GM21381 (cell line): ENCODE results near the gene SLC29A2.
"Not testable (repeated sequence)": the region's sequence is repeated elsewhere in the genome, so short reads cannot be mapped to it uniquely, and the experiment has no call there.

Experiments used
- ATAC-seq: cut with Tn5 transposase; IDR thresholded peaks from one replicate; pipeline ENCODE4 v1.9.1; 2021; ENCODE audit warnings: mild to moderate bottlenecking, moderate library complexity; ENCODE audit not compliant: unreplicated experiment

SLC29A2 gene

DNA sequence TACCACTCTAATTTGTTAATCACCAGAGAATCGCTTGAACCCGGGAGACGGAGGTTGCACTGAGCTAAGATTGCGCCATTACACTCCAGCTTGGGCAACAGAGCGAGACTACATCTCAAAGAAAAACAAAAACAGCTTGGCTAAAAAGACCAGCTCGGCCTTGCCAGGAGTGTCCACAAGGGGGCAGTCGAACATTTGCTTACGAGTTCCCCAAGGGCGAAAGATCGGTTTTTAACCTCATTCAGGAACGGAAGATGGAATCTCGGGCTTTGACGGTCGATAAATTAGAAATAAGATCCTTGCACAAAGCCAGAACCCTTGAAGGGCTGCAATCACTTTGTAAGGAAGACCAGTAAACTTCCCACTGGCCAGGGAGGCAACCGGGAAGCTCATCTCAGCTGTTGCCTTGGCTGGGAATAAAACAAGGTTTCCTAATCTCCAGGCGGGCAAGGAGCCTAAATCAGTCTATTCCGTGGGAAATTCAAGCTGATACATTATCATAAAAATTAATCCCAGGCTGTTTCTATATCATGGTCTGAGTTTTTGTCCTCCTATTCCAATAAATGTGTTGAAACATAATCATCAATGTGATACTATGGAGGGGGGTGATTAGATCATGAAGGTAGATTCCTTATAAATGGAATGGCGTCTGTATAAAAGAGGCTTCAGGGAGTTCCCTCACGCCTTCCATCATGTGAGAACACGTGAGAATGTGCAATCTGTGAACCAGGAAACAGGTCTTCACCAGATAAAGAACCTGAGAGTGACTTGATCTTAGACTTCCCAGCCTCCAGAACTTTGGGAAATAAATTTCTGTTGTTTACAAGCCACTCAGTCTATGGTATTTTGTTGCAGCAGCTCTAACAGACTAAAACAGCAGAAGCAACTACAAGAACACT, 14.9 kb upstream of the SLC29A2 start:
- ATAC-seq = no peak

DNA sequence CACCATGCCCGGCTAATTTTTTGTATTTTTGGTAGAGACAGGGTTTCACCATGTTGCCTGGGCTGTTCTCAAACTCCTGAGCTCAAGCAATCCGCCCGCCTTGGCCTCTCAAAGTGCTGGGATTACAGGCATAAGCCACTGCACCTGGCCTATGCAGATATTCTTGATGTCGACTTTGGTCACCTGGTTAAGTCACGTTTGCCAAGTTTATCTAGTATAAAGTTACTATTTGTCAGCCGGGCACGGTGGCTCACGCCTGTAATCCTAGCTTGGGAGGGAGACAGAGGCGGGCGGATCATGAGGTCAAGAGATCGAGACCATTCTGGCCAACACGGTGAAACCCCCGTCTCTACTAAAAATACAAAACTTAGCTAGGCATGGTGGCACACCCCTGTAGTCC, 12.8 kb upstream of the SLC29A2 start:
- not testable (repeated sequence) for ATAC-seq

DNA sequence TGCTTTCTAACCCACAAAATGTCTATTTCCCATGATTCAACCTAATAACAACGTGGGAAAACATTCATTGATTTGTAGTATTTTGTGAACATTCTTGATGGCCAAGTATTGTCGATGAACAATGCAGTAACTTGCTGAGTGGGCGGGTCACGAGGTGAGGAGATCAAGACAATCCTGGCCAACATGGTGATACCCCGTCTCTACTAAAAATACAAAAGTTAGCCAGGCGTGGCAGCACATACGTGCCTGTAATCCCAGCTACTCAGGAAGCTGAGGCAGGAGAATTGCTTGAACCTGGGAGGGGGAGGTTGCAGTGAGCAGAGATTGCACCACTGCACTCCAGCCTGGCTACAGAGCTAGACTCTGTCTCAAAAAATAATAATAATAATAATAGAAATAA, 8.7 kb upstream of the SLC29A2 start:
- ATAC-seq = not testable (repeated sequence)

DNA sequence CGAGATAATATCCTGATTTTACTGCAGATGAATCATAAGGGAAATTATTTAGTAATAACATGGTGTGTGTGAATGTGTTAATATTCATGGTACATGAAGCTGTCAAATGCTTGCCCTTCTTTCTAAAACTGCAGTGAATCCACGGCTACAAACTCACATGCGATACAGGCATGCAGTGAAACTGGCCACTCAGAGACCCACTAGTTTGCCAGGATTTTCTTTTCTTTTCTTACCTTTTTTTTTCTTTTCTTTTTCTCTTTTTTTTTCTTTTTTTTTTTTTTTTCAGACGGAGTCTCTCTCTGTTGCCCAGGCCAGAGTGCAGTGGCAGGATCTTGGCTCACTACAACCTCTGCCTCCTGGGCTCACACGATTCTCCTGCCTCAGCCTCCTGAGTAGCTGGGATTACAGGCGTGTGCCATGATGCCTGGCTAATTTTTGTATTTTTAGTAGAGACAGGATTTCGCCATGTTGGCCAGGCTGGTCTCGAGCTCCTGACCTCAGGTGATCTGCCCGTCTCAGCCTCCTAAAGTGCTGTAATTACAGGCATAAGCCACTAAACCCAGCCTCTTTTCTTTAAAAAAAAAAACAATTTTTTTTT, 2.2 kb upstream of the SLC29A2 start:
- not testable (repeated sequence) for ATAC-seq

DNA sequence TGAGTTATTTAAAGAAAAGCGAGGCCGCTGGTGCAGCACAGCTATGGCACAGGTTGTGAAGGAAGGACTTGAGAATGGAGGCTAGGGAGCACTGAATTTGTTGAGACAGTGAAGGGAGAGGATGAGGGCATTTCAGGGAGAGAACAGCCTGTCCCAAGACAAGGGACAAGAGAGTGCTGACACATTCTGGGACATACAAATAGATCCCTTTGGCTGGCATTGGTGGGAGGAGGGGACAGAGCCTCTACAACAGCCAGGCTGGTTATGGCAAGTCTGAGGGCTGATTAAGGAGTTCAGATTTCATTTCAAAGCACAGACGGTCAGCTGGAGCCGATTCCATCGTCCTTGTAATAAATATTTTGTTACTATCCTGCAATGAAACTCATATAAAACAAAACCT, 1.7 kb upstream of the SLC29A2 start:
- no peak for ATAC-seq

DNA sequence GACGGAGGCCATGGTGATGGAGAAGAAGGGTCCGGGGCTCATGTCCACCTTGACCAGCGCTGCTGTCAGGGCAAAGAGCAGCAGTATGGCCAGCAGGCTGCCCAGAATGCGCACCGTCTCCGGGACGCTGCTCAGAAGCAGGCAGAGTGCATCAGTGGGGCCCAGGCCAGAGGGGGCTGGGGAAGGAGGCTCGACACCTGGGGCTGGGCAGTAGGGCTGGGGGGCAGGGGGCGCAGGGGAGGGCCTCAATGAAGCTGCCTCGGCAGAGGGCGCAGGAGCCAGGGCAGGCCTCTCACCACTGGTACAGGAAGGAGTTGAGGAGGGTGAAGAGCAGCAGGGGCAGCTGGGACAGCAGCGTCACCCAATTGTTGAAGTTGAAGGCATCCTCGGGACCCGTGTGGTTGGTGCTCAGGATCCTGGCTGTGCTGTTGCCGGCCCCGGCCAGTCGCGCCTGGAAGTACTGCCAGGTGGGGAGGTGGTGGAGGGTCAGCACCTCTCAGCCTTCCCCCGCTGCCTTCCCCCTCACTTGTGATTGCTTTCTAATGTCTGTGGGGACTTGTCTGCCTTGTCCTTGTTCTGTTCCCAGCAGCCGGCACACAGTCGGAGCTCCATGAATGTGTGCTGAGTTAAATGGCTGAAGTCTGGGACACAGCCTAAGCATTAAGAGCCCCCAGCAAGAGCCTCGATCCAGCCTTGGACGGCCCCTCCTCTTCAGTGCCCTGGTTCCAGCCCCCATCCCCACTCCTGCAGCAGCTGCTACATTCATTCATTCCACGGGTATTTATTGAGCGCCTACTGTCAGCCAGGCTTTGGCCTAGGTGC, 2.3 kb downstream of the SLC29A2 start:
- ATAC-seq = no peak

DNA sequence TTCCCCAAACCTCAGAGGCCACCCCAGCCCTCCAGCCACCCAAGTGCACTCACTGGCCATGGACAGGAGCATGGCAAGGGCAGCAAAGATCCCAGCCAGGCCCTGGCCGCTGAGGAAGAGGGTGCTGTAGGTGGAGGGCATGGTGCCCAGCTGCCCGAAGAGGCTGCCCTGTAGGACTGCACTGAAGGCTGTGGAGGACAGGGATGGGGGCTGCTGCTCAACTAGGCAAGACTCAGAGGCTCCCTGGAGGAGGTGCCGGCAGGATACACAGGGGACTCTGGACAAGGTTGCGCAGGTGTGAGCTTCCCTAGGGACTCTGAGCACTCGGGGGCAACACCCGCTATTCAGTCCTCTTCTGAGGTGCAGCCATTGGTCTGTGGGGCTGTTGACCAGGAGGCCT, 3.1 kb downstream of the SLC29A2 start:
- ATAC-seq = no peak

DNA sequence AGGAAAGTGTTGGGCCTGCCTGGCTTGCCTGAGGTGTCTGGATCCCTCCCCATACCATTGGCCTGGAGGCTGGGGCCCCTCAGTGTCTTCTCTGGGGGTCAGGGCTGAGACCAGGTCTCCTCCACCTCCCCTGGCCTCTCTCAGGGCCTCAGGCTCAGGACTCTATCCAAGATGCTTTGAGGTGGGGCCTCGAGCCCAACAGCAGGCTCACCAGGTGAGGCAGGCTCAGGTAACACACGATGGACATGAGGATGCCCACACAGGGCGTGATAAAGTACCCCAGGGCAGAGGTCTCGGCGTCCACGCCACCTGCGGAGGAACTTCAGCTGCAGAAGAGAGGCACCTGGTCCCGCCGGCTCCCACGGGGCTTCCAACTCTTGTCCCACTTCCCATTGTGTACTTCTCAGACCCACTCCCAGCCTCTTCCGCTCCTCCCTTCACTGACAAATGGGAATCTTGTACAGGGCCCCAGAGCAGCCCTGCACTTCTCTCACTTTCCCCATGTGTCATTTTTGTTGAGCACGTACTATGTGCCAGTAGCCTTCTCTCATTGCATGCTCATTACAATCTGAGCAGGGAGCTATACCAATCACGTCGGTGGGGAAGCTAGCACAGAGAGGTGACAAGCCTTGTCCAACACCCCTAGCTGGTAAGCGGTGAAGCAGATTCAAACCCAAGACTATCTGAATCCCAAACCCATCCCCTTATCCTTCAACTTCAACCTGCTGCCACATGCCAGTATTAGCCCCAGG, 3.8 kb downstream of the SLC29A2 start:
- ATAC-seq = no peak

DNA sequence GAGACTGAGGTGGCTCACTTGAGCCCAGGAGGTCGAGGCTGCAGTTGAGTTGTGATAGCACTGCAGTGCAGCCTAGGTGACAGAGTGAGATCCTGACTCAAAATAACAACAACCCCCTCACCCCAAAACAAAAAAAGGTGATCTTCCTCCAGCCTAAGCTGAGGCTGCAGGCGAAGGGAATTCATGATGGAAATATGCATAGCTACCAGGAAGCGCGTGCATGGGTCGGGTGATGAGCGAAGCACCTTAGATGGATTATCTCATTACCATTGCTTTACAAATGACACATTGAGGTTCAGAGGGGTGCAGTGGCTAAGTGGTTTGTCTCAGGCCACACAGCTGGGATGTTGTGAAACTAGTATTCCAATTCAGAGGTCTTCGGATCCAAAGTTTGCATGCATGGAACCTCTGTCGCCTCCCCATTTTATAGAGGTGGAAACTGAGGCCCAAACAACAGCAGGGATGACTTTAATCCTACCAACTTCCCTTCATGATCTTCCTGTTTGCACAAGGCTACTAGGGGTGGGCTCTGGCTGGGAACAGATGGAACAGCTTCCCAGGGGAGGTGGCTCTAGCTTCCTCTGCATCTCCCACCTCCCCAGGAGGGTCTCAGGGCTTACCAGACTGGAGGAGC, 4.6 kb downstream of the SLC29A2 start:
- ATAC-seq = no peak

DNA sequence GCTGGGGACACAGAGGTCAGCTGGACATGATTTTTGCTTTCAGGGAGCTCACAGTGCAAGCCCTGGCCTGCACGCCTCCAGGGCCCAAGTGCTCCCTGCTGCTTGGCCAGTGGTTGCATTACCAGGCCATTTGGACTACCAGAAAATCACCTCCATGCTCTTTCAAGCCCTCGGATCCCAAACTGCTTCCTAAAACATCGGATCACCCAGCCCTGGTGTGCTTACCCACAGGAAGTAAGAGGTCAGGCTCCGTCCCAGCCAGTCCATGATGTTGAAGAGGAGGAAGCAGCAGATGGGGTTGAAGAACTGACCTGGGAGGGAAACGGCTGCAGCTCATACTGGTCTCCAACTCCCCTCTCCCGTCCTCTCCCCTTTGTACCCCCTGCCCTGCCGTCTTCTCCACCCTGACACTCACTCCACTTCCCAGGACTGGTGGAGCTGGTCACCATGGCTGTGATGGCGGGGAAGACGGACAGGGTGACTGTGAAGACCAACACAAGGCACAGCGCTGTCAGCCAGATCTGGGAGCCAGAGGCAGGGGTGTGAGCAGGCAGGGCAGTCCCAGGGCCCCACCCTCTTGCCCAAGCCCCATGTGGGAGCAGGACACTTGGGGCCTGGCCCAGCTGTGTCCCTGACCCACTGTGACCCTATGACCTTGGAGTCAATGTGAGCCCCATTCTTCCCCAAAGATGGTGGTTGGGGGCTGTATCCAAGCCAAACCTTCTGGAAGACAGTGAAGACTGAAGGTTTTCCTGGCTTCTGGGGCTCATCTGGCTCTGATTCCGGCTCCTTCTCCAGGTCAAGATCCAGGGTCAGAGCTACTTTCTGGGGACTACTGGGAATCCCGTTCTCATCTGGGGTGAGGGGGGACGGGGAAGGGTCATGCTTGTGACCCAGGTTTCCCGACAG, 5.6 kb downstream of the SLC29A2 start:
- ATAC-seq = no peak

DNA sequence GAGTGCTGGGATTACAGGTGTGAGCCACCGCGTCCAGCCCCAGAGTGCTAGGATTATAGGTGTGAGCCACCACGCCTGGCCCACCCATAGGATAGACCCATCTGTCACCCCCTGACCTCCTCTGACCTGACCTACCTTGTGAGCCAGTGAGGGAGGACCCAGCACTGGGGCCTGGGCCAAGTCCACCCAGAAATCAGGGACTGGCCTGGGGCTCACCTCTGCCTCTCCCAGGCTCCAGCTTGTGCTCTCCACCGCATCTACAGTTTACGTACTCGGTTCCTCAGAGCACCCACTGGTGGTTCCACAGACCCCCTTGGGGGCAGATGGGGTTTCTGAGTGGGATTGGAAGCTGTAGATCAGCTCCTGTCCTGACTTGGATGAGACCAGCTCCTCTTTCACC, 6.4 kb downstream of the SLC29A2 start:
- ATAC-seq = no peak

DNA sequence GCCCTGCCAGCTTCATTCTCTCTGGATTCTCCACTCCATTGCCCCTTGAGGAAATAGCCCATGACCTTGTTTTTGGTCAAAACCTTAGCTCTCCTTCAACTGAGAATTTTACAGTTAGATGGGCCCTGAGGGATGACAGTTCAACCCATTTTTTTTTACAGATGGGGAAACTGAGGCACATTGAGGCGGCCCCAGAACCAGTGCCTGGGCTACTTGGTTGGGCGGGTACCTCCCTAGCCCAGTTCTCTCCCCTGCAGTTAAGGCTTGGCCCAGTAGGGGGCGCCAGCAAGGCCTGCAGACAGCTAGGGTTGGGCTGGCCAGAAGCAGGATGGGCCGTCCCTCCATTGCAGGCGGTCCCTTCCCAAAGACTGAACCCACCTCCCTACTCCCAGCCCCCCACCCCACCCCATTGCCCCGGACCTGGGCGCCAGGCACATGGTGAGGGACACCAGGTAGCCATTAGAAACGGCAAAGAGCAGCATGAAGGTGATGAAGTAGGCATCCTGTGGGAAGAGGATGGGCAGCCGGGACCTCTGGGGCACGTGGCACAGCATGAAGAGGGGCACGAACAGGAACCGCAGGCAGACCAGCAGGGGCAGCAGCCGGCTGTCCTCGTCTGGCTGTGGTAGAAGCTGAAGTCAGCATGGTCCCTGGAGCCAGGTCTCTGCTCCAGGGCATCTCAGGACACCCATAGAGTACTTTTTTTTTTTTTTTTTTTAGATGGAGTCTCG, 7.6 kb downstream of the SLC29A2 start:
- no peak for ATAC-seq

DNA sequence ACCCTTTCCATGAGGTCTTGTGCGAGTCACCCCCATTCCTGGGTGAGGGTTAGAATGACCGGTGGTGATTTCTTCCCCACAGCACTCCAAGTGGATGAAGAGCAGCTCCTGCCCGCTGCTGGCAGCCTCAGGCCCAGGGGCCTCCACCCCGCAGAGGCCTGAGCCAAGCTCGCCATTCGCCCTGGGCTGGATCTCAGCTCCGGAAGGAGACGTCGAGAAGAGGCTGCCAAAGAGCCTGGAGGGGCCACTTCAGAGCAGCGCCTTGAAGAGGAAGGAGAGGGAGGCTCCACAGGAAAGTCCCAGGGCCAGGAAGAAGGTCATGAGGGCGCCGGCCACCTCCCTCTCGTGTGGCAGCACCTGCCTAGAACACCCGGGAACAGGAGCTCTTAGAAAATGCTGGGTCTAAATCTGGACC, 8.4 kb downstream of the SLC29A2 start:
- ATAC-seq = no peak

DNA sequence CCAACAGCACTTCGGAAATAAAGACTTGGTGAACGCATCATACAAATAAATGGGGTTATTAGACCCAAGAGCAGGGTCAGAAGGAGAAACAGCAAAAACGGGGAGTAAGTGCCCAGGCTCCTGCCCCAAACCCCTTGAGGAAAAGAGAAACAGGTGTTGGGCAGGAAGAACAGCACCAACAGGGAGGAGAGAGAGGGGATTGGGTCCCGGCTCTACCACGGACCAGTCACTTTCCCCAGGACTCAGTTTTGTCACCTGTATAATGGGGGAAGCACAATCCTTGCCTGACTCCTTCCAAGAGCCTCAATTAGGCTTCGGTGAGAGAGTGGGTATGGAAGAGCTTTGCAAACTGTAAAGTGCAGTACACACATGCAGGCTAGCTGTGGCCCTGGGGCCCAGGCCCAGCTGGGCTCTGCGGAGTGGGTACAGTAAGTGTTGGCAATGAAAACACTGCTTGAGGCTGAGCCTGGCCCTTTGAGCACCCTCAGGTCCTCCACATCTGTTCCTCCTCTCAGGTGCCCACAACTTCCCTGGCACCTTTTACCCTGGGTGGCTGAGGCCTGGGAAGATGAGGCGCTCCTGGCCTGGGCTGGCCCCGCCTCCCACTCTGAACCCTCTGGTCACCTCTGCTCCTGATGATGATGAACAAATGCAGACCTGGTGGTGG, 8.9 kb downstream of the SLC29A2 start:
- no peak for ATAC-seq

DNA sequence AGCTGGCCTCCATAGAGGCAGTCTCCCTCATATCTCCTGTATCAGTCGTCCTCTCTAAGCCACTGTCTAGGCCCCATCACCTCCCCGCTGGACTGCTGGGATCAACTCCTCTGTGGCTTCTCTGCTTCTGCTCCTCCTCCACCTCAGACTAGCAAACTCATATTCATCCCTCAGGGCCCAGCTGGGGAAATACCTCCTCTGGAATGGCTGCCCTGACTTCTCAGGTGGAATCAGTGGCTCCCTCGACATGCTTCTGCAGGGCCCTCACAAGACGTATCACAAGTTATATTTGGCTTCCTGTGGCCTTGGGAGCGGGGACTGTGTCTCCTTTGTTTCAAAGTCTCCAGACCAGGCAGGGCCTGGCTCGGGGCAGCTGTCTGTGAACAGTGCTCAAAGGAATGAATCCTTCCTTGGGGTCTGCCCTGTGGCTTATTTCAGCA, 10.0 kb downstream of the SLC29A2 start:
- ATAC-seq = no peak

DNA sequence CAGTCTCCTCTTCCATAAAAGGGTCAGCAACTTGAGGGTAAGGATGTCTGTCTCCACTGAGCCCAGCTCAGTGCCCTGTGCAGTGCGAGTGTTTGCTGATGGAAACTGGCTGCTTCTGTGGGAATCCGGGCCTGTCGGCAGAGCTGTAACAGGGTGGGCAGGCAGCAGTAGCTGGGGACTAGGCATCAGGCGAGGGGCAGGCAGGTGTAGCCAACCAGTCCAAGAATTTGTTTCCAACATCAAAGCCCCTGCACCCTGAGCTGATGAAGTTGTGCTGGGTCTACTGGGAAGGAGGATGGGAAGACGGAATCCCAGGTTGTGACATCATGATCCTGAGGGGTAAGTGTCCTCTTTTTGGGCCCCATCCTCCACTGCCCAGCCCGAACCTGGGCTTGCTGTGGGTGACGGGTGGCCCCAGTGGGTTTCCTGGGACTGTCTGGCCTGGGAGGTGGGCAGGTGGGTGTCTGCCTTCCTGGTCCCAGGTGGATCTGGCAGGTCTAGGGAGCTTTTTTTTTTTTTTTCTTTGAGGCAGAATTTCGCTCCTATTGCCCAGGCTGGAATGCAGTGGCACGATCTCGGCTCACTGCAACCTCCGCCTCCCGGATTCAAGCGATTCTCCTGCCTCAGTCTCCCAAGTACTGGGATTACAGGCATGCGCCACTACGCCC, 11.0 kb downstream of the SLC29A2 start:
- no peak for ATAC-seq

DNA sequence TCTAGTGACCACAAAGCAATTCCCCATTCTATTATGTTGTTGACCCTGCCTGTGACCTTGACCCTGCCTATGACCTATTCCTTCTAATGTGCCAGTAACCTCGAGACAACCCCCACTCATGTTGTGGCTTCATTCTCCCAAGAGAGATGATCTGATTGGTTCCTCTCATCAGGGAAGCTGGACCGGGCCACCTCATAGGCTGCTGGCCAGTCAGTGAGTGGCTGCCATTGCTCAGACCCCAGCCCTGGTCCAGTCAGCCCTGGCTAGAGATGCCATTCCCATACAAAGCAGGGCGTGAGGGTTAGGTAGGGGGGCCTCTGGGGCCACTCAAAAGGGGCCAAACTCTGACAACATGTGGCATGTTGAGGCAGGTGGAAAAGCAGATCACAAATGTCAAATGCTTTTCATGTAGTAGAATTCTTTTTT, 11.9 kb downstream of the SLC29A2 start:
- no peak for ATAC-seq
